ENCODE results near the gene PURA.

The PURA gene

GRCh38 chr5:140109759-140110645, 3.9 kb upstream of the PURA start:
- in situ Hi-C loops (cut with MboI; ENCODE audit: low sequenced_read_pairs): no loop called here

DNA sequence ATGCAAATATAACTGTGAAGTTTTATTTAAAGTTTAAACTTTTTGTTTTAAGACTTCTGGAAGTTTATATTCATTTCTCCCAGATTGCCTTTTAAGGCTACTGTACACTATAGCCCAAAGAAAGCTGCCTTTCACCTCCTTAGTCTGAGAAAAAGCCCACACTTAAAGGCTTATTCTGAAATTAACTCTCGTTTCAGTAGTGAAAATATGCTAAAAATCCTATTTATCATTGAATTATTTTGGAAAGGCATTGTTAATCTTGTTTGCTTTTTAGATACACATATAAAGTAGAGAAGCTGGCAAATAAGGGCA, 3.3 kb upstream of the PURA start:
- in situ Hi-C loops (cut with MboI; ENCODE audit: low sequenced_read_pairs): no loop called here

DNA sequence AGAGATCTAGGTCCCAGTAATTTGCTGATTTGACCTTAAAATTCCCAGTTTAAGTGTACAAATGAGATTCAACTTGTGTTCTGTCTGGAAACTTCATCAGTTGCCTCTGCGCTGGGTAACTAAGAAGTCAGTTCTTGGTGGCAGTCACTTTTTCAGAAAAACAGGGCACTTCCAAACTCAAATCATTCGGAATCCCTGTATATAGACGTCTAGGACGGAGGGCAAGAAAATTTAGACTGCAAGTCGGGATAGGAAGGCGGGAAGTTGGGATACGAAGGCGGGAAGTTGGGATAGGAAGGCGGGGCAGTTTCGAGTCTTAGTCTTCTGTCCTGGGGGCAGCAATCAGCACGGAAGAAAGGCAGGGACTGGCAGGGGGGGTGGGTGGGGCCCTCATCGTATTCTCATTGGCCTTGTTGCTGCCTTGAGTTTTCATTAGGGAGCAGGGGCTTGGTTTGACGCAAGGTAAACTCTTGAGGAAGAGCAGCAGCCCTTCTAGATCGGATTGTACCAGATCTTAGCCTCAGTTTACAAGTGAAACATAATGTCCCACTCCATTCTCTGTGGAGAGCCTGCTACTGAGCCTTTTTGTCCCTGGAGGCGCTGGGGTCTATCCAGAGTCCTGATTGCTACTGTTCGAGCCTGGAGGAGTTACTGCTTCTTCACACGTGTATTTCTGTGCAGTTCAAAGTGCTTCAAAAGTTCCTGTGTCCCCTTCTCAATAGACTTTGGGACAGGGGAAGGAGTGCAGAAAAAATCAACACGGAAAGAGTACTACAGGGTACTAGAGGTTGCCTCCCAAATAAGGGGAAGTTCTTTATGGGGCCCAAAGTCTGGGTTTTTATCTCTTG, 2.7 kb upstream of the PURA start:
- in situ Hi-C loops (cut with MboI; ENCODE audit: low sequenced_read_pairs): no loop called here

DNA sequence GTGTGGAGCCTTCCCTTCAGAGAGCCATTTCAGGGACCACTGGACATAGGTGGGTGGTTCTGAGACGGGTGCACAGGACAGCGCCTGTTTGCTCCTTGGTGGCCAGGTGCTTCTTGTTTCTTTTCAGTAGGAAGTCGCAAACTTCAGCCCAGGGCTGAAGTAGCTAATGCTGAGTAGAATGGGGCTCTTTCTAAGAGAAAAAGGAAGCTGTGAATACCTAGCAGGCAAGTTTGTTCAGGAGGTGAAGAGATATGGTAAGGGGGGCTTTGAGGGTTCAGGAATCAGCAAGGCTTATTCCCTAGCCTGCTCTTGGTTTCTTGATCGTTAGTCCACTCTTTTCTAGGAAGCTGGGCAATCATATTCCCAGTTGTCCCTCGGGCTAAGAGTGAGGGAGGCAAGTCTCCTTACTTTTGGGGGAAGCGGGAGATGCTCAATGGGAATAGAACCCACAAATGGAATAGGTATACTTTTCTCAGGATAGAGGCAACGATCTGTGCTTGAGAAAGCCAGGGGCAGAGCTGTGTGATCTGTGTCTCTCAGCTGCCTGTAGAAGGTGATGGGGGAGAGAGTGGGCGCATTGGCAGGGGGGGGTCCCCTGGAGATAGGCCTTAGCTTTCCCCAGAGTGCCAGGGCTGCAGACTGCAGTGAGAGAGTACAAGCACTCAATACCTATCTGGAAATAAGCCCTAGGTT, 1.9 kb upstream of the PURA start:
- in situ Hi-C loops (cut with MboI; ENCODE audit: low sequenced_read_pairs): no loop called here

GRCh38 chr5:140112685-140113179, 1.2 kb upstream of the PURA start:
- in situ Hi-C loops (cut with MboI; ENCODE audit: low sequenced_read_pairs): no loop called here

- in situ Hi-C loops (cut with MboI; ENCODE audit: low sequenced_read_pairs): no loop called here
These were observed 670 bp upstream of the PURA start for GRCh38 chr5:140113180-140113698.

DNA sequence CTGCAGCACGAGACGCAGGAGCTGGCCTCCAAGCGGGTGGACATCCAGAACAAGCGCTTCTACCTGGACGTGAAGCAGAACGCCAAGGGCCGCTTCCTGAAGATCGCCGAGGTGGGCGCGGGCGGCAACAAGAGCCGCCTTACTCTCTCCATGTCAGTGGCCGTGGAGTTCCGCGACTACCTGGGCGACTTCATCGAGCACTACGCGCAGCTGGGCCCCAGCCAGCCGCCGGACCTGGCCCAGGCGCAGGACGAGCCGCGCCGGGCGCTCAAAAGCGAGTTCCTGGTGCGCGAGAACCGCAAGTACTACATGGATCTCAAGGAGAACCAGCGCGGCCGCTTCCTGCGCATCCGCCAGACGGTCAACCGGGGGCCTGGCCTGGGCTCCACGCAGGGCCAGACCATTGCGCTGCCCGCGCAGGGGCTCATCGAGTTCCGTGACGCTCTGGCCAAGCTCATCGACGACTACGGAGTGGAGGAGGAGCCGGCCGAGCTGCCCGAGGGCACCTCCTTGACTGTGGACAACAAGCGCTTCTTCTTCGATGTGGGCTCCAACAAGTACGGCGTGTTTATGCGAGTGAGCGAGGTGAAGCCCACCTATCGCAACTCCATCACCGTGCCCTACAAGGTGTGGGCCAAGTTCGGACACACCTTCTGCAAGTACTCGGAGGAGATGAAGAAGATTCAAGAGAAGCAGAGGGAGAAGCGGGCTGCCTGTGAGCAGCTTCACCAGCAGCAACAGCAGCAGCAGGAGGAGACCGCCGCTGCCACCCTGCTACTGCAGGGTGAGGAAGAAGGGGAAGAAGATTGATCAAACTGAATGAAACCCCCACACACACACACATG, 654 bp downstream of the PURA start:
- in situ Hi-C loops (cut with MboI; ENCODE audit: low sequenced_read_pairs): no loop called here

GRCh38 chr5:140115186-140115500, 1.2 kb downstream of the PURA start:
- in situ Hi-C loops (cut with MboI; ENCODE audit: low sequenced_read_pairs): no loop called here

- in situ Hi-C loops (cut with MboI; ENCODE audit: low sequenced_read_pairs): no loop called here
These were observed 2.8 kb downstream of the PURA start for GRCh38 chr5:140116716-140117115.

DNA sequence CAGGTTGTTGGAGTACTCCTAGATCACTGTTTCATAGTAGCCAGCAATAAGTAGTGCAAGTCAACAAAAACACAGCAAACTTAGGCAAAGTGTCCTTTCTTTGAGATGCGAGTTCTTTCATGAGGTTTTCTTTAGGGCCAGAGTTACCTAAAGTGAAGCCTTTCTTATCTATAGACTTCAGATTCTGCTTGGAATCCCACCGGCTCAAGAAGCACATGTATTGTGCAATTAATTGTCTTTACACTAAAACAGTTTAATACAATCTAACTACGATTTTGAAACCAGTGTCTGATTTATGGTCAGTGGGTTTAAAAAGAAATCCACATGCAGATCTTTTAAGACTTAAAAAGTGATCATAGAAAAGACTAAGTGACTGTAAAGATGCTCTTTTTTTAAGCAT, 3.6 kb downstream of the PURA start:
- in situ Hi-C loops (cut with MboI; ENCODE audit: low sequenced_read_pairs): no loop called here

- in situ Hi-C loops (cut with MboI; ENCODE audit: low sequenced_read_pairs): no loop called here
These were observed 4.5 kb downstream of the PURA start for GRCh38 chr5:140118302-140118936.

- in situ Hi-C loops (cut with MboI; ENCODE audit: low sequenced_read_pairs): no loop called here
These were observed 11.7 kb downstream of the PURA start, which contains the start of gene IGIP for GRCh38 chr5:140125637-140126036. IGIP (plus strand) TSS chr5:140125937; CDS start chr5:140128477, 2,540 bp downstream.

GRCh38 chr5:140126315-140127012, 12.6 kb downstream of the PURA start:
- in situ Hi-C loops (cut with MboI; ENCODE audit: low sequenced_read_pairs): no loop called here

- in situ Hi-C loops (cut with MboI; ENCODE audit: low sequenced_read_pairs): no loop called here
These were observed 14.5 kb downstream of the PURA start for GRCh38 chr5:140128376-140128775.

DNA sequence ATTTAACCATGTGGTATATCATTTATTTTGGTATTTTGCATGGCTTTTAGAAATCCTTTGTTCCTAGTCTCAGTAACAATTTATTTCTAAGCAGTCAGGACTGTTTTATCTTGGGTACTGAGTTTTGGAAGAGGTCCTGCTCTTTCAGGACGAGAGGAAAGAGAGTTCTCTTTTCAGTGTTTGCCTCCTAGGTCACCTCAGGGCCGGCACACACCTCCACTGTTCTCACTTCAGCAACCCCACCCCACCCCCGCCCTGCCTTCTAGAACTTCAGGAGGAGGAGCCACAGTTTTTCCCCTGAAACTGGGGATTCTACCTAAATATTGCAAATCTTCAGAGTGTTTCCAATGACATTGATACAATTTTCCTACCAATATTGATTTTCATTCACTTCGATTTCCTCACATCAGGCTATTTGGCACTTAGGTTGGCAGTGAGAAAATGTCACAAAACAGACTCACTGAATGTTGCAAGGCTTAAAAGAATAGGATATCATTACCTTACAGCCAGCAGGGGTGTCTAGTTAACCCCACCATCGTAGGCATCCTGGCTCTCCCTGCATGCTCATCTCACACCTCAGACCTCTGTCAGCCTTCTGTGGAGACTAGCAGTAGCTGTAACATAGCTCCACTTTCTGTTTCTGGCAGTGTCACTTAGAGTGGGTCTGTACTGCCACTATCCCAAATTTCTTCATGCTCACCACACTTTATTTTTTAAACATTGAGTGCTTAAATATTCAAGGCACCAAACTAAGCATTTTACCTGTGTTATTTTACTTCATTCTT, 17.2 kb downstream of the PURA start:
- in situ Hi-C loops (cut with MboI; ENCODE audit: low sequenced_read_pairs): no loop called here

GRCh38 chr5:140131967-140132409, 18.1 kb downstream of the PURA start:
- in situ Hi-C loops (cut with MboI; ENCODE audit: low sequenced_read_pairs): no loop called here

DNA sequence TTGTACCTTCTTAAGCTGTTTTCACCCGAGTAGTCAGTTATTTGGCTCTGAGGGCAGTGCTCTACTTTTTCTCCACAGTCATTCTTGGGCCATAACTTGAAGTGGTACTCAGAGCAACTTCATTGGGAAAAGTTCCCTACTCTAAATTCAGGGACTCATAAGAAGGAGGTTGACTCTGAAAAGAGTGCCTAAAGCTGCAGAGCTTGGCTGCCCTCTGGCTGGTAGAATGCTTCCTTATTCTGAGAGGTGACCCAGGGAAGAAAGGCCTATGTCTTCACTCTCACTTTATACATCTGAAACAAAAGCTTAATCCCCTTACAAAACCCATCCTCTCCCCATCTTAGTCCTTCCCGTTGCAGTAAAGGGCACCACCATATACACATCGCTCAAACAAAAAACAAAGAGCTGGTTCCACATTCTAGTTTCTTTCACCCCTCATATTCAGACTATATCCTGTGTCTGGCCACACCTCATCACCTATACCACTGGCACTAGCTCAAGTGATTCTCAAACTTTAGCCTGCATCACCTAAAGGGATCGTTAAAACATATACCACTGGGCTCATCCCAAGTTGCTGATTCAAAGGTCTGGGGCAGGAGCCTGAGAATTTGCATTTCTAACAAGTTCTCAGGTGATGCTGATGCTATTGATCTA, 19.7 kb downstream of the PURA start:
- in situ Hi-C loops (cut with MboI; ENCODE audit: low sequenced_read_pairs): no loop called here

Data from HL-60/S4 (cell line).